VCaP (cell line): ENCODE data around the gene PKD1.

Experiments
- H3K27ac ChIP-seq: fragments of 450-650 bp; 2 replicates; pipeline ENCODE4 v1.5.1; 2017
- CTCF ChIP-seq: fragments of 450-650 bp; conservative IDR thresholded peaks from 2 replicates; pipeline ENCODE4 v1.5.1; 2017; ENCODE audit warnings: mild to moderate bottlenecking, moderate library complexity

Gene PKD1

GRCh38 chr16:2152695-2153506, 17.2 kb upstream of the PKD1 start:
- TF ChIP-seq CTCF, result no peak
- H3K27ac ChIP-seq, result peak overlapping the region; percentile 89

GRCh38 chr16:2151188-2152091, 15.7 kb upstream of the PKD1 start:
- peak overlapping the region; percentile 89 for H3K27ac ChIP-seq

GRCh38 chr16:2150418-2151187, 14.9 kb upstream of the PKD1 start:
- no peak for TF ChIP-seq CTCF
- H3K27ac ChIP-seq, result peak overlapping the region; percentile 89

More at GRCh38 chr16:2151188-2152091, 15.7 kb upstream of the PKD1 start:
- TF ChIP-seq CTCF, result no peak

GRCh38 chr16:2149630-2150417, 14.1 kb upstream of the PKD1 start:
- TF ChIP-seq CTCF, result no peak
- H3K27ac ChIP-seq, result peak overlapping the region; percentile 89

- H3K27ac ChIP-seq, result peak overlapping the region; percentile 89
Observed at GRCh38 chr16:2148714-2149629, 13.3 kb upstream of the PKD1 start.

More at GRCh38 chr16:2148714-2149629, 13.3 kb upstream of the PKD1 start:
- TF ChIP-seq CTCF, result no peak
